Measurements from ENCODE around the gene LMX1B. TPM values are rescaled to one million over a fixed set of nuclear protein-coding genes. Genes with fewer than 3 reads are reported as not detected.

The LMX1B gene
- total RNA-seq, 1 experiment from 2014 or later, result 11.3 TPM

DNA sequence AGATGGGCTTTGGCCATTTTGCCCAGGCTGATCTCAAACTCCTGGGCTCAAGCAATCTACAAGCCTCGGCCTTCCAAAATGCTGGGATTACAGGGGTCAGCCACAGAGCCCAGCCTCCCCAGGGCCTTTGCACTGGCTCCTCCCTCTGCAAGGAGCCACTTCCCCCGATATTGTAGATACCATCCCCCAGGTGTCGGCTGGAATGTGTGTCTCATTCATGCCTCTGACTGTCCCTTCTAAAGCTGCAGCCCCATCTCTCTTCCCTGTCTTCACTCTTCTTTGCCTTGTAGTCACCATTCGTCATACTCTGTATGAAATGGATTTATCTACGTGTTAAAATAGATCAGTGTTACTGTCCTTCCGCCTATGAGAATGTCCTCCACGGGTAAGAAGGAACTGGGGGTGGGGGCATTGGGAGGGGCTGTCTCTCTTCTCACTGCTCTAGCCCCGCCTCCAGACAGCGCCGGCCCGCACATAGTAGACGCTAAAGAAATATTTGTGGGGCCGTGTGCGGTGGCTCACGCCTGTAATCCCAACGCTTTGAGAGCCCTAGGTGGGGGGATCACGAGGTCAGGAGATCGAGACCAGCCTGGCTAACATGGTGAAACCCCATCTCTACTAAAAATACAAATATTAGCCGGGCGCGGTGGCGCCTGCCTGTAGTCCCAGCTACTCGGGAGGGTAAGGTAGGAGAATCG is 68.5 kb downstream of the LMX1B start:
- Histone ChIP-seq H3K36me3 (ENCODE audit: control insufficient read depth in 1 of 2, insufficient read depth in 2 of 2, low read length in 2 of 2) (no peaks in the 10 kb centered on the region), H3K9me2 (ENCODE audit: insufficient read depth) (no peaks in the 10 kb centered on the region), H4K20me1 (ENCODE audit: insufficient read depth) (no peaks in the 10 kb centered on the region), H3K9ac (ENCODE audit: low read length) (no peak overlapping the region), H3K4me2 (ENCODE audit: low read length) (no peak overlapping the region), H3K9me3 (ENCODE audit: control insufficient read depth in 1 of 2, insufficient read depth in 1 of 2, low read depth in 1 of 2, low read length in 2 of 2) (no peaks in the 10 kb centered on the region), H3K4me3 (replicated peaks in 1 of 2; ENCODE audit: low read depth in 1 of 2, low read length in 2 of 2) (no peak overlapping the region), H3K79me2 (ENCODE audit: insufficient read depth, low read length) (no peaks in the 10 kb centered on the region), H2AFZ (ENCODE audit: low read depth, low read length, poor library complexity, severe bottlenecking) (no peak overlapping the region), H3K27me3 (ENCODE audit: insufficient read depth, low read length) (no peaks in the 10 kb centered on the region), H3K27ac (ENCODE audit: low read depth, low read length) (no peak overlapping the region), H3K4me1 (ENCODE audit: control insufficient read depth in 1 of 2, insufficient read depth in 2 of 2, low read length in 2 of 2) (no peaks in the 10 kb centered on the region; a peak in 1 of 4 replicates)
- intact Hi-C loops (cut with micrococcal nuclease), result no loop called here
- ChIA-PET RAD21 (ENCODE audit: low non-redundant PET in 1 of 2, low total read pairs in 2 of 2, uncharacterized antibody in 2 of 2, unreplicated experiment in 2 of 2) (no interaction called here), POLR2A (no interaction called here), CTCF (interaction anchor here (5.5 kb wide), 1 partner anchor 8 kb away, joined by 41 read pairs; no protein-coding TSS in a partner anchor)
- BruUV-seq (replicated peaks), result no TSS peak
- no peak for DNase-seq (ENCODE audit: low read depth, low spot score)
- TF ChIP-seq SRF (IDR thresholded peaks at IDR 0.05; ENCODE audit: low read depth) (no peak), YY1 (IDR thresholded peaks at IDR 0.05; ENCODE audit: extremely low read depth, insufficient replicate concordance, low read depth, low read length) (no peak), EGR1 (IDR thresholded peaks at IDR 0.05; ENCODE audit: low read depth) (no peak), SP1 (IDR thresholded peaks at IDR 0.05; ENCODE audit: low read depth) (no peak), ZFX (IDR thresholded peaks at IDR 0.05) (no peak), FOSL1 (IDR thresholded peaks at IDR 0.05; ENCODE audit: low read depth) (no peak), ELF1 (IDR thresholded peaks at IDR 0.05; ENCODE audit: borderline replicate concordance, low read depth) (no peak), RAD21 (IDR thresholded peaks at IDR 0.05; ENCODE audit: low read depth) (no peak), CTCF (IDR thresholded peaks at IDR 0.05 in 2 of 3, conservative IDR thresholded peaks at IDR 0.05 in 1 of 3; ENCODE audit: borderline replicate concordance in 1 of 3, insufficient read depth in 1 of 3, low read depth in 2 of 3, low read length in 2 of 3) (no peak), CEBPB (IDR thresholded peaks at IDR 0.05; ENCODE audit: low read depth) (no peak), REST (IDR thresholded peaks at IDR 0.05; ENCODE audit: low read depth) (no peak), EZH2phosphoT487 (IDR thresholded peaks at IDR 0.05; ENCODE audit: borderline replicate concordance) (no peak), EZH2 (IDR thresholded peaks at IDR 0.05) (no peak), POLR2A (IDR thresholded peaks at IDR 0.05; ENCODE audit: borderline replicate concordance, extremely low read depth, insufficient read depth, insufficient read length) (no peak), POLR2AphosphoS5 (IDR thresholded peaks at IDR 0.05; ENCODE audit: low read depth, low read length) (no peak), SIN3A (IDR thresholded peaks at IDR 0.05; ENCODE audit: low read depth) (no peak), TCF7L2 (IDR thresholded peaks at IDR 0.05; ENCODE audit: borderline replicate concordance, extremely low read depth, insufficient read depth, insufficient read length) (no peak)
- TF ChIP-seq, protein P1, sequence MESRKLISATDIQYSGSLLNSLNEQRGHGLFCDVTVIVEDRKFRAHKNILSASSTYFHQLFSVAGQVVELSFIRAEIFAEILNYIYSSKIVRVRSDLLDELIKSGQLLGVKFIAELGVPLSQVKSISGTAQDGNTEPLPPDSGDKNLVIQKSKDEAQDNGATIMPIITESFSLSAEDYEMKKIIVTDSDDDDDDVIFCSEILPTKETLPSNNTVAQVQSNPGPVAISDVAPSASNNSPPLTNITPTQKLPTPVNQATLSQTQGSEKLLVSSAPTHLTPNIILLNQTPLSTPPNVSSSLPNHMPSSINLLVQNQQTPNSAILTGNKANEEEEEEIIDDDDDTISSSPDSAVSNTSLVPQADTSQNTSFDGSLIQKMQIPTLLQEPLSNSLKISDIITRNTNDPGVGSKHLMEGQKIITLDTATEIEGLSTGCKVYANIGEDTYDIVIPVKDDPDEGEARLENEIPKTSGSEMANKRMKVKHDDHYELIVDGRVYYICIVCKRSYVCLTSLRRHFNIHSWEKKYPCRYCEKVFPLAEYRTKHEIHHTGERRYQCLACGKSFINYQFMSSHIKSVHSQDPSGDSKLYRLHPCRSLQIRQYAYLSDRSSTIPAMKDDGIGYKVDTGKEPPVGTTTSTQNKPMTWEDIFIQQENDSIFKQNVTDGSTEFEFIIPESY (IDR thresholded peaks at IDR 0.05; ENCODE audit: extremely low read depth, insufficient replicate concordance, low read length), result no peak
- TF ChIP-seq, protein P2, sequence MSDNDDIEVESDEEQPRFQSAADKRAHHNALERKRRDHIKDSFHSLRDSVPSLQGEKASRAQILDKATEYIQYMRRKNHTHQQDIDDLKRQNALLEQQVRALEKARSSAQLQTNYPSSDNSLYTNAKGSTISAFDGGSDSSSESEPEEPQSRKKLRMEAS (IDR thresholded peaks at IDR 0.05), result no peak
- ATAC-seq, result no peak

Measured in HCT116 (cell line).